ENCODE results near the gene RIOK1. TPM values are rescaled to one million over a fixed set of nuclear protein-coding genes. Genes with fewer than 3 reads are reported as not detected.

RIOK1 gene
- total and polyA plus RNA-seq, 7 experiments from 2014 or later = 17.2 to 39.9 (median 26.4) TPM

DNA sequence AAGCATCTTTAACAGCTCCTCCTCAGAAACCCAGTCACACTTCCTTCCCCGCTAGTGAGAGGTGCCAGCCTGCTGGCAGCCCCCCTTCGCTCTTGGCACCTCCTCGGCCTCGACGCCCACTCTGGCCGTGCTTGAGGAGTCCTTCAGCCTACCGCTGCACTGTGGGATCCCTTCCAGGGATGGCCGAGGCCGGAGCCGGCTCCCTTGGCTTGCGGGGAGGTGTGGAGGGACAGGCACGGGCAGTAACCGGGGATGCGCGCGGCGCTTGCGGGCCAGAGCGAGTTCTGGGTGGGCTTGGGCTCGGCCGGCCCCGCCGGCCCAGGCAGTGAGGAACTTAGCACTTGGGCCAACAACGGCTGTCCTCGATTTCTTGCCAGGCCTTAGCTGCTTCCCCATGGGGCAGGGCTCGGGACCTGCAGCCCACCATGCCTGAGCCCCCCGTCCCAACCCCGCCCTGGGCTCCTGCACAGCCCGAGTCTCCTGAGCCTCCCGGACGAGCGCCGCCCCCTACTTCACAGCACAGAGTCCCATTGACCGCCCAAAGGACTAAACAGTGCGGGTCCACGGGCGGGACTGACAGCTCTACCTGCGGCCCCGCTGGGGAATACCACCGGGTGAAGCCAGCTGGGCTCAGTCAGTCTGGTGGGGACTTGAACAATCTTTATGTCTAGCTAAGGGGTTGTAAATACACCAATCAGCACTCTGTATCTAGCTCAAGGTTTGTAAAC lies 51.6 kb downstream of the RIOK1 start:
- peak overlapping the region in 3 of 10 donors; percentile 14 to 56 (median 49) for H3K4me3 Mint-ChIP-seq
- no peak overlapping the region for H3K27ac Mint-ChIP-seq
- ATAC-seq = no peak
- Histone ChIP-seq H3K27ac (ENCODE audit: low read depth, low read length) (no peak overlapping the region), H3K4me1 (ENCODE audit: control insufficient read depth in 2 of 2, insufficient read depth in 2 of 2, low read length in 2 of 2) (peaks cover 6 to 9% of the 10 kb centered on the region in 2 donors), H3K27me3 (ENCODE audit: control insufficient read depth in 2 of 2, insufficient read depth in 2 of 2, low read length in 2 of 2) (no peaks in the 10 kb centered on the region), H3K4me3 (ENCODE audit: low read length) (no peak overlapping the region), H3K9me3 (ENCODE audit: control insufficient read depth in 2 of 3, low read length in 3 of 3) (no peaks in the 10 kb centered on the region), H3K36me3 (ENCODE audit: control insufficient read depth in 2 of 3, insufficient read depth in 3 of 3, low read length in 3 of 3) (no peaks in the 10 kb centered on the region)
- POLR2A ChIA-PET = interaction anchor here (0.6 kb wide), 1 partner anchor 931 kb away, joined by 4 read pairs; no protein-coding TSS in a partner anchor
- H3K27me3 Mint-ChIP-seq = peaks cover 0 to 12% (median 7%) of the 10 kb centered on the region in 5 donors
- DNase-seq = no peak
- intact Hi-C loops (cut with micrococcal nuclease) = no loop called here
- H3K36me3 Mint-ChIP-seq = no peaks in the 10 kb centered on the region
- peaks cover 0 to 33% (median 21%) of the 10 kb centered on the region in 7 donors for H3K4me1 Mint-ChIP-seq
- H3K9me3 Mint-ChIP-seq = peaks cover 0 to 7% (median 0%) of the 10 kb centered on the region in 11 donors
- CTCF ChIA-PET = no interaction called here

DNA sequence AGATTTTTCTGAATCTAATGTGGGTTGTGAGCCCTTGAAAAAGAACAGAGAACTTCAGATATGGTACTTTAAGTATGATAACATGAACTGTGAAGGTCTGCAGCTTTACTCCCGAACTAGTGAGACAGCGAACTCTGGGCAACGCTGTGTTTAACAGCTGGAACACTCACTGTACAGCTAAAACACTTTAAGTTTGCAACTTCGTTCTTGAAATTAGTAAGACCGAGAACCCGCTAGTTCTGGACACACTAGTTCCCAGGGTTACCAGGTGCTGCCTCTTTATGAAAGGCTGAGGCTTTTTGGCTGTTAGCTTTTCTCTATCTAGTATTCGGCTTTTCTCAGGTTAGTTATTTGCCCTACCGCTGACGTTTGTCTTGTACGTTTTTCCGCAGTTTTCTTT lies 52.9 kb downstream of the RIOK1 start:
- peaks cover 0 to 12% (median 7%) of the 10 kb centered on the region in 5 donors for H3K27me3 Mint-ChIP-seq
- intact Hi-C loops (cut with micrococcal nuclease) = no loop called here
- no peaks in the 10 kb centered on the region for H3K9me3 ChIP-seq (ENCODE audit: control insufficient read depth in 2 of 3, low read length in 3 of 3)
- H3K36me3 Mint-ChIP-seq = no peaks in the 10 kb centered on the region
- H3K27ac Mint-ChIP-seq = no peak overlapping the region
- no peak for ATAC-seq
- H3K4me3 ChIP-seq (ENCODE audit: low read length) = no peak overlapping the region
- H3K27me3 ChIP-seq (ENCODE audit: control insufficient read depth in 2 of 2, insufficient read depth in 2 of 2, low read length in 2 of 2) = no peaks in the 10 kb centered on the region
- H3K4me1 ChIP-seq (ENCODE audit: control insufficient read depth in 2 of 2, insufficient read depth in 2 of 2, low read length in 2 of 2) = peaks cover 6 to 9% of the 10 kb centered on the region in 2 donors
- H3K27ac ChIP-seq (ENCODE audit: low read depth, low read length) = no peak overlapping the region
- peaks cover 0 to 27% (median 21%) of the 10 kb centered on the region in 7 donors for H3K4me1 Mint-ChIP-seq
- peaks cover 0 to 7% (median 0%) of the 10 kb centered on the region in 11 donors for H3K9me3 Mint-ChIP-seq
- no peak overlapping the region for H3K4me3 Mint-ChIP-seq
- H3K36me3 ChIP-seq (ENCODE audit: control insufficient read depth in 2 of 3, insufficient read depth in 3 of 3, low read length in 3 of 3) = no peaks in the 10 kb centered on the region
- CTCF ChIA-PET = no interaction called here
- no peak for DNase-seq
- POLR2A ChIA-PET = no interaction called here

DNA sequence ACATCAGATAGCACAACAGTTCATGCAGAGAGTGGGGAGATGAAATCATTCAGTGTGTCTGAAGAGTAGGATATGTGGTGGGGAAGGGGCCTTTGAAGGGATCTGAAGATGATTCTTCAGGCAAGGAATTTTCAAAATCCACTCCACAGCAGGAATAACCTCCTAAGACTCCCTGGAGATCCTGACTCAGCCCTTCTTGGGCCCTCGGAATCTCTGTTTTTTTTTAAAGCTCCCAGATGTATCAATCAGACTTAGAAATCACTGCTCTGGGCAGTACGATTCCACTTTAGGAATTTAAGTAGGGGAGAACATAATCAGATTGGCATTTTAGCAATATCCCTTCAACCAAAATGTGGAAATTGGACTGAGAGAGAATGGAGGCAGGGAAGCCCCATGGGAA lies 55.5 kb downstream of the RIOK1 start:
- Mint-ChIP-seq H3K27ac (no peak overlapping the region), H3K36me3 (no peaks in the 10 kb centered on the region), H3K9me3 (peaks cover 0 to 7% (median 0%) of the 10 kb centered on the region in 11 donors), H3K27me3 (peaks cover 0 to 16% (median 7%) of the 10 kb centered on the region in 5 donors), H3K4me3 (no peak overlapping the region), H3K4me1 (peaks cover 0 to 9% (median 8%) of the 10 kb centered on the region in 7 donors)
- Histone ChIP-seq H3K27ac (ENCODE audit: low read depth, low read length) (no peak overlapping the region), H3K36me3 (ENCODE audit: control insufficient read depth in 2 of 3, insufficient read depth in 3 of 3, low read length in 3 of 3) (no peaks in the 10 kb centered on the region), H3K27me3 (ENCODE audit: control insufficient read depth in 2 of 2, insufficient read depth in 2 of 2, low read length in 2 of 2) (no peaks in the 10 kb centered on the region), H3K4me3 (ENCODE audit: low read length) (no peak overlapping the region), H3K9me3 (ENCODE audit: control insufficient read depth in 2 of 3, low read length in 3 of 3) (no peaks in the 10 kb centered on the region), H3K4me1 (ENCODE audit: control insufficient read depth in 2 of 2, insufficient read depth in 2 of 2, low read length in 2 of 2) (no peaks in the 10 kb centered on the region)
- POLR2A ChIA-PET = no interaction called here
- ATAC-seq (no peak), DNase-seq (no peak)
- intact Hi-C loops (cut with micrococcal nuclease) = no loop called here
- CTCF ChIA-PET = no interaction called here

DNA sequence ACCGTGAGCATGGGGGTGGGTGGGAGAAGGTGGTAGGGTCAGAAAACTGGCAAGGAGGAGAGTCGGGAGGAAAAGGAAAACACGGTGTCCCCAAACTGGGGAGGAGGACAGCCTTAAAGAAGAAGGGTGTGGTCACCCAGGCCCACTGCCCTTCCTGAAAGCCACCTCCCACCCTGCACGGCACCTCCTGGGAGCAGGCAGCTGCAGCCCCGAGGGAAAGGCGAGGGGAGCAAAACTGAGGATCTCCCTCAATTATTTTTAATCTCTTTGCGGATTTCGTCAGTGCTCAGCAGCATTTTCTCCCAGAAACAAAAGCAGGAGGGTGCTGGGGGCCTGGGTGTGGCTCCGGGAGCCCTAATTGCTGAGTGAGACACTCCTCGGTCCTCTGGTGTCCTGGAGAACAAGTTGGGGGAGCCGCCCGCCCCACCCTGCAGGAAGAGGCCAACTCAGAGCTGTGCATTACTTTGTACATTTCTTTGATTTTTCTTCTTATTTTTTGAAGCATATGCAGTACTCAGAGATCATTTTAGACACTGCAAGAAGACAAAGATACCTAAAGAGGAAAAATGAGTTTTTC lies 56.4 kb downstream of the RIOK1 start:
- intact Hi-C loops (cut with micrococcal nuclease) = no loop called here
- Histone ChIP-seq H3K27ac (ENCODE audit: low read depth, low read length) (no peak overlapping the region), H3K9me3 (ENCODE audit: control insufficient read depth in 2 of 3, low read length in 3 of 3) (no peaks in the 10 kb centered on the region), H3K4me3 (ENCODE audit: low read length) (no peak overlapping the region), H3K36me3 (ENCODE audit: control insufficient read depth in 2 of 3, insufficient read depth in 3 of 3, low read length in 3 of 3) (no peaks in the 10 kb centered on the region), H3K27me3 (ENCODE audit: control insufficient read depth in 2 of 2, insufficient read depth in 2 of 2, low read length in 2 of 2) (no peaks in the 10 kb centered on the region), H3K4me1 (ENCODE audit: control insufficient read depth in 2 of 2, insufficient read depth in 2 of 2, low read length in 2 of 2) (no peaks in the 10 kb centered on the region)
- Mint-ChIP-seq H3K4me1 (peaks cover 0 to under 1% (median 0%) of the 10 kb centered on the region in 7 donors), H3K36me3 (no peaks in the 10 kb centered on the region), H3K27me3 (peaks cover 0 to 16% (median 7%) of the 10 kb centered on the region in 5 donors), H3K27ac (no peak overlapping the region), H3K4me3 (no peak overlapping the region), H3K9me3 (peaks cover 0 to 7% (median 0%) of the 10 kb centered on the region in 11 donors)
- ATAC-seq (no peak), DNase-seq (no peak)
- ChIA-PET CTCF (interaction anchor here (0.6 kb wide), 1 partner anchor 16 kb away, joined by 4 read pairs; no protein-coding TSS in a partner anchor), POLR2A (no interaction called here)

DNA sequence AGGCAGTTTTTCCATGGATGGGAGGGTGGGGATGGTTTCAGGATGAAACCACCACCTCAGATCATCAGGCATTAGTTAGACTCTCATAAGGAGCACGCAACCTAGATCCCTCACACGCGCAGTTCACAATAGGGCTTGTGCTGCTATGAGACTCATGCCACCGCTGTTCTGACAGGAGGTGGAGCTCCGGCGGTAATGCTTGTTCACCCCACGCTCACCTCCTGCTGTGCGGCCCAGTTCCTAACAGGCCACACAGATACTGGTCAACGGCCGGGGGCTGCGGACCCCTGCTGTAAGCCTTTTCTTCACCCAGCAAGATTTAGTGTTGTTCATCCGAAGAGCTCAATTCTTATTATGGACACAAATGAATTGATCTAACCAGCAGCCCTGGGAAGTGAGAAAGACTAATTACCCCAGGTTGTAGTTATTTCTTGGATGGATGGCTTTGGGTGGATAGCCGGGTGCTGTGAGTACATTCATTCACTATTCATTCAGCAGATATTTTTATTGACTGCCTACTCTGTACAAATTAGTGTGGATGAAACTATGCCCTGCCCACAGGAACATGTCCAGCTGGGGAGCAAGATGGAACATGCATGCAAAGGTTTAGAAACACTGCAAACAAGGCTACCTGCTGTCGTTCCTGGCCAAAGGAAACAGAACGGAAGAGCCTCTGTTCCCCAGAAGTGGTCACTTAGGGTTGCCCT lies 57.2 kb downstream of the RIOK1 start:
- CTCF ChIA-PET = no interaction called here

DNA sequence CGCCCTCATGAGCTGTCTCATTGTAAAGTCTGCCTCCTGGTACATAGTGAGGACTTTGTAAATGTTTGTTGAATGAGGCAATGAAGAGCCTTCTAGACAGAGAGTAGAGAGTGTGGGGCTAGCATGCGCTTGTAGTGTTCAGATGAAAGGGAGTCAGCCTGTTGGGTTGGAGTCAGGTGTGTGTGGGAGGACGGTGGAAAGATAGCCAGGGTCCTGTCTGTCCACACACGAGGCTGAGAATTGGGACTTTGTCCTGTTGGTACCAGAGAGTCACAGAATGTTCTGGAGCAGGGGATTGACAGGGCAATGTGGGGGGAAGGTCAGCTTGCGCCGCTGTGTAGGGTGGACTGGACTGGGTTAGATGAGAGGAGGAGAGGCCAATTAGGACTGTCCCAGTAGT lies 58.6 kb downstream of the RIOK1 start:
- no peak overlapping the region for H3K4me3 ChIP-seq (ENCODE audit: low read length)
- ChIA-PET POLR2A (no interaction called here), CTCF (no interaction called here)
- intact Hi-C loops (cut with micrococcal nuclease) = no loop called here
- DNase-seq = no peak
- H3K27ac Mint-ChIP-seq = no peak overlapping the region
- H3K4me1 Mint-ChIP-seq = no peaks in the 10 kb centered on the region
- H3K4me1 ChIP-seq (ENCODE audit: control insufficient read depth in 2 of 2, insufficient read depth in 2 of 2, low read length in 2 of 2) = no peaks in the 10 kb centered on the region
- H3K9me3 Mint-ChIP-seq = no peaks in the 10 kb centered on the region
- H3K9me3 ChIP-seq (ENCODE audit: control insufficient read depth in 2 of 3, low read length in 3 of 3) = no peaks in the 10 kb centered on the region
- ATAC-seq = no peak
- H3K27me3 ChIP-seq (ENCODE audit: control insufficient read depth in 2 of 2, insufficient read depth in 2 of 2, low read length in 2 of 2) = no peaks in the 10 kb centered on the region
- peaks cover 0 to 16% (median 7%) of the 10 kb centered on the region in 5 donors for H3K27me3 Mint-ChIP-seq
- no peaks in the 10 kb centered on the region for H3K36me3 ChIP-seq (ENCODE audit: control insufficient read depth in 2 of 3, insufficient read depth in 3 of 3, low read length in 3 of 3)
- no peaks in the 10 kb centered on the region for H3K36me3 Mint-ChIP-seq
- no peak overlapping the region for H3K4me3 Mint-ChIP-seq
- no peak overlapping the region for H3K27ac ChIP-seq (ENCODE audit: low read depth, low read length)

More for the DNA sequence above, 57.2 kb downstream of the RIOK1 start:
- H3K27me3 ChIP-seq (ENCODE audit: control insufficient read depth in 2 of 2, insufficient read depth in 2 of 2, low read length in 2 of 2) = no peaks in the 10 kb centered on the region
- H3K27me3 Mint-ChIP-seq = peaks cover 0 to 16% (median 7%) of the 10 kb centered on the region in 5 donors
- H3K4me3 ChIP-seq (ENCODE audit: low read length) = no peak overlapping the region
- H3K4me3 Mint-ChIP-seq = no peak overlapping the region
- no peaks in the 10 kb centered on the region for H3K4me1 Mint-ChIP-seq
- no peaks in the 10 kb centered on the region for H3K36me3 ChIP-seq (ENCODE audit: control insufficient read depth in 2 of 3, insufficient read depth in 3 of 3, low read length in 3 of 3)
- H3K4me1 ChIP-seq (ENCODE audit: control insufficient read depth in 2 of 2, insufficient read depth in 2 of 2, low read length in 2 of 2) = no peaks in the 10 kb centered on the region
- POLR2A ChIA-PET = no interaction called here
- H3K9me3 Mint-ChIP-seq = peaks cover 0 to 7% (median 0%) of the 10 kb centered on the region in 11 donors
- no peak overlapping the region for H3K27ac ChIP-seq (ENCODE audit: low read depth, low read length)
- DNase-seq (no peak), ATAC-seq (no peak)
- intact Hi-C loops (cut with micrococcal nuclease) = no loop called here
- no peak overlapping the region for H3K27ac Mint-ChIP-seq
- no peaks in the 10 kb centered on the region for H3K36me3 Mint-ChIP-seq
- H3K9me3 ChIP-seq (ENCODE audit: control insufficient read depth in 2 of 3, low read length in 3 of 3) = no peaks in the 10 kb centered on the region

All from naive thymus-derived CD4-positive, alpha-beta T cell (primary cell).